Thymus (tissue), 11 donors: ENCODE results near the gene SLC25A22. TPM values are rescaled to one million over a fixed set of nuclear protein-coding genes. Genes with fewer than 3 reads are reported as not detected.

Source experiments
- DNase-seq, 9 donors: peaks; one replicate each; pipeline ENCODE4 v3.0.0-alpha.2; 2013; ENCODE audit warnings: low spot score in 9 of 9, low read depth in 6 of 9, missing footprints in 1 of 9
- H3K27ac ChIP-seq, 2 donors: one replicate each; pipeline ENCODE4 v1.5.1; 2013; ENCODE audit warnings: control low read depth in 1 of 2, low read depth in 1 of 2, low read length in 1 of 2, mild to moderate bottlenecking in 1 of 2, moderate library complexity in 1 of 2
- H3K27me3 ChIP-seq, 2 donors: one replicate each; pipeline ENCODE4 v1.5.1; 2013; ENCODE audit warnings: low read length in 1 of 2; ENCODE audit not compliant: control insufficient read depth in 2 of 2, insufficient read depth in 1 of 2
- H3K36me3 ChIP-seq, 2 donors: one replicate each; pipeline ENCODE4 v1.5.1; 2013; ENCODE audit warnings: low read length in 1 of 2, mild to moderate bottlenecking in 1 of 2, moderate library complexity in 1 of 2; ENCODE audit not compliant: control insufficient read depth in 2 of 2, insufficient read depth in 2 of 2
- H3K4me1 ChIP-seq, 2 donors: one replicate each; pipeline ENCODE4 v1.5.1; 2013; ENCODE audit warnings: low read length in 2 of 2; ENCODE audit not compliant: control insufficient read depth in 2 of 2, insufficient read depth in 2 of 2
- H3K4me3 ChIP-seq, 2 donors: one replicate each; pipeline ENCODE4 v1.5.1; 2013; ENCODE audit warnings: low read length in 2 of 2, control low read depth in 1 of 2, mild to moderate bottlenecking in 1 of 2
- H3K9me3 ChIP-seq, 2 donors: one replicate each; pipeline ENCODE4 v1.5.1; 2013; ENCODE audit warnings: low read length in 1 of 2, mild to moderate bottlenecking in 1 of 2; ENCODE audit not compliant: control insufficient read depth in 2 of 2, insufficient read depth in 1 of 2
- WGBS: extraction: QIAGEN DNeasy Blood & Tissue Kit; methylation state at CpG from one replicate; pipeline ENCODE4 v1.1.7; 2013; 5-methylcytosine and 5-hydroxymethylcytosine counted together
- polyA plus RNA-seq: library from polyadenylated mRNA; stranded (reverse); fragments of 200-250 nt; gene quantifications from one replicate; pipeline ENCODE4 v1.2.3, GENCODE V29; 2013
- total RNA-seq: library from RNA; stranded (reverse); fragments of 120-200 nt; gene quantifications from one replicate; pipeline ENCODE4 v1.2.4, GENCODE V29; 2013
- donor health status: healthy.

SLC25A22 gene
- total and polyA plus RNA-seq, 2 donors = 5.7 to 11.8 TPM

- under 1% methylated on average over 55 of the region's 55 CpGs for WGBS
- Histone ChIP-seq H3K4me1 (peaks cover 21 to 28% of the 10 kb centered on the region in 2 donors), H3K27ac (peak overlapping the region; percentile 43 to 85), H3K36me3 (peaks cover 30 to 33% of the 10 kb centered on the region in 2 donors), H3K4me3 (peak overlapping the region; percentile 70 to 83), H3K9me3 (peaks cover 0 to 5% of the 10 kb centered on the region in 2 donors), H3K27me3 (no peaks in the 10 kb centered on the region)
- DNase-seq = no peak
Observed at GRCh38 chr11:810040-810567, 12.0 kb upstream of the SLC25A22 start.

GRCh38 chr11:809287-810039 is 11.4 kb upstream of the SLC25A22 start, which contains the start of gene RPLP2:
Gene RPLP2 (plus strand): TSS chr11:809967. CDS start chr11:810235, 268 bp downstream.
- under 1% methylated on average over 81 of the region's 81 CpGs for WGBS
- Histone ChIP-seq H3K27ac (peak within 1 kb of the TSS; percentile 90 to 96), H3K27me3 (no peaks in the 10 kb centered on the region), H3K36me3 (peaks cover 26 to 33% of the 10 kb centered on the region in 2 donors), H3K4me3 (peak within 1 kb of the TSS; percentile 70 to 83), H3K4me1 (peaks cover 25 to 32% of the 10 kb centered on the region in 2 donors), H3K9me3 (peaks cover 0 to 5% of the 10 kb centered on the region in 2 donors)
- peak; percentile 93 to 99 (median 98) for DNase-seq

- Histone ChIP-seq H3K27me3 (no peaks in the 10 kb centered on the region), H3K27ac (peak overlapping the region; percentile 90 to 96), H3K4me3 (peak overlapping the region; percentile 70 to 83), H3K9me3 (peaks cover 0 to 5% of the 10 kb centered on the region in 2 donors), H3K4me1 (peaks cover 33 to 40% of the 10 kb centered on the region in 2 donors), H3K36me3 (peaks cover 25 to 30% of the 10 kb centered on the region in 2 donors)
- DNase-seq = no peak
- 38% methylated on average over 36 of the region's 36 CpGs for WGBS
Observed at GRCh38 chr11:808427-809286, 10.6 kb upstream of the SLC25A22 start.

- WGBS = 3% methylated on average over 18 of the region's 18 CpGs
- Histone ChIP-seq H3K36me3 (peaks cover 32 to 35% of the 10 kb centered on the region in 2 donors), H3K27ac (peak overlapping the region; percentile 78 to 95), H3K27me3 (no peaks in the 10 kb centered on the region), H3K9me3 (peaks cover 0 to 5% of the 10 kb centered on the region in 2 donors), H3K4me1 (peaks cover 26 to 35% of the 10 kb centered on the region in 2 donors), H3K4me3 (peak overlapping the region; percentile 70 to 73)
- no peak for DNase-seq
Observed at GRCh38 chr11:804599-804964, 6.5 kb upstream of the SLC25A22 start.

GRCh38 chr11:803770-804598 is 5.9 kb upstream of the SLC25A22 start:
- peaks cover 0 to 5% of the 10 kb centered on the region in 2 donors for H3K9me3 ChIP-seq
- peak overlapping the region; percentile 70 to 73 for H3K4me3 ChIP-seq
- peak overlapping the region in 1 of 2 donors; percentile 95 for H3K27ac ChIP-seq
- H3K4me1 ChIP-seq = peaks cover 26 to 34% of the 10 kb centered on the region in 2 donors
- DNase-seq = no peak
- WGBS = 60% methylated on average over 26 of the region's 26 CpGs
- peaks cover 37 to 41% of the 10 kb centered on the region in 2 donors for H3K36me3 ChIP-seq
- H3K27me3 ChIP-seq = no peaks in the 10 kb centered on the region

GRCh38 chr11:803467-803742 is 5.3 kb upstream of the SLC25A22 start:
- Histone ChIP-seq H3K9me3 (peaks cover 0 to 5% of the 10 kb centered on the region in 2 donors), H3K27ac (no peak overlapping the region), H3K36me3 (peaks cover 38 to 43% of the 10 kb centered on the region in 2 donors), H3K27me3 (no peaks in the 10 kb centered on the region), H3K4me1 (peaks cover 24 to 31% of the 10 kb centered on the region in 2 donors), H3K4me3 (no peak overlapping the region)
- no peak for DNase-seq
- WGBS = 93% methylated on average over 8 of the region's 8 CpGs

GRCh38 chr11:802693-803466 is 4.8 kb upstream of the SLC25A22 start:
- DNase-seq = no peak
- no peaks in the 10 kb centered on the region for H3K27me3 ChIP-seq
- peaks cover 0 to 5% of the 10 kb centered on the region in 2 donors for H3K9me3 ChIP-seq
- H3K36me3 ChIP-seq = peaks cover 38 to 43% of the 10 kb centered on the region in 2 donors
- H3K4me1 ChIP-seq = peaks cover 25 to 30% of the 10 kb centered on the region in 2 donors
- 96% methylated on average over 28 of the region's 28 CpGs for WGBS
- no peak overlapping the region for H3K27ac ChIP-seq
- H3K4me3 ChIP-seq = no peak overlapping the region
